Stimulated activated naive CD8-positive, alpha-beta T cell treated with anti-CD3 and anti-CD28 coated beads, Interleukin-15, Interleukin-2, amounts not matched to agents 100 ng/mL and 50 ng/mL, for 24 hours (primary cell): ENCODE results near the gene PPT2.
"Not testable (repeated sequence)": the region's sequence is repeated elsewhere in the genome, so short reads cannot be mapped to it uniquely, and the experiment has no call there.

Experiments
- H3K27ac Mint-ChIP-seq: one replicate; pipeline ENCODE4 v1.8.0; 2021; ENCODE audit warnings: mild to moderate bottlenecking, mixed read lengths
- H3K27me3 Mint-ChIP-seq: one replicate; pipeline ENCODE4 v1.8.0; 2021; ENCODE audit warnings: mixed read lengths
- H3K36me3 Mint-ChIP-seq: one replicate; pipeline ENCODE4 v1.8.0; 2021; ENCODE audit warnings: low read depth, mixed read lengths
- H3K4me1 Mint-ChIP-seq: one replicate; pipeline ENCODE4 v1.8.0; 2021; ENCODE audit warnings: low read depth, mixed read lengths
- H3K4me3 Mint-ChIP-seq: one replicate; pipeline ENCODE4 v1.8.0; 2021; ENCODE audit warnings: mild to moderate bottlenecking, mixed read lengths
- H3K9me3 Mint-ChIP-seq: one replicate; pipeline ENCODE4 v1.8.0; 2021; ENCODE audit warnings: mixed read lengths

The PPT2 gene

DNA sequence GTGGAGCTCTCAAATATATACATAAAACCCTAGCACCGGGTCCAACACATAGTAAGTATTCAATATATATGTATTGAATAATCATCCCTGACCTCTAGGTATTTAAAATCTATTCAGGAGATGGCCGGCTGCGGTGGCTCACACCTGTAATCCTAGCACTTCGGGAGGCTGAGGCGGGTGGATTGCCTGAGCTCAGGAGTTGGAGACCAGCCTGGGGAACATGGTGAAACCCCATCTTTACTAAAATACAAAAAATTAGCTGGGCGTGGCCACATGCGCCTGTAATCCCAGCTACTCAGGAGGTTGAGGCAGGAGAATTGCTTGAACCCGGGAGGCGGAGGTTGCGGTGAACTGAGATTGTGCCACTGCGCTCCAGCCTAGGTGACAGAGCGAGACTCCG is 39.2 kb downstream of the PPT2 start:
- Mint-ChIP-seq H3K4me1 (peaks cover 63% of the 10 kb centered on the region), H3K27ac (peak overlapping the region; percentile 96), H3K4me3 (peak overlapping the region; percentile 94)
- not testable (repeated sequence) for H3K27me3 Mint-ChIP-seq, H3K9me3 Mint-ChIP-seq, H3K36me3 Mint-ChIP-seq

- Mint-ChIP-seq H3K27ac (peak overlapping the region; percentile 95), H3K36me3 (no peaks in the 10 kb centered on the region), H3K4me1 (peaks cover 51% of the 10 kb centered on the region), H3K9me3 (no peaks in the 10 kb centered on the region), H3K27me3 (no peaks in the 10 kb centered on the region), H3K4me3 (peak overlapping the region; percentile 89)
Measured at GRCh38 chr6:32194388-32194787, 40.4 kb downstream of the PPT2 start.

DNA sequence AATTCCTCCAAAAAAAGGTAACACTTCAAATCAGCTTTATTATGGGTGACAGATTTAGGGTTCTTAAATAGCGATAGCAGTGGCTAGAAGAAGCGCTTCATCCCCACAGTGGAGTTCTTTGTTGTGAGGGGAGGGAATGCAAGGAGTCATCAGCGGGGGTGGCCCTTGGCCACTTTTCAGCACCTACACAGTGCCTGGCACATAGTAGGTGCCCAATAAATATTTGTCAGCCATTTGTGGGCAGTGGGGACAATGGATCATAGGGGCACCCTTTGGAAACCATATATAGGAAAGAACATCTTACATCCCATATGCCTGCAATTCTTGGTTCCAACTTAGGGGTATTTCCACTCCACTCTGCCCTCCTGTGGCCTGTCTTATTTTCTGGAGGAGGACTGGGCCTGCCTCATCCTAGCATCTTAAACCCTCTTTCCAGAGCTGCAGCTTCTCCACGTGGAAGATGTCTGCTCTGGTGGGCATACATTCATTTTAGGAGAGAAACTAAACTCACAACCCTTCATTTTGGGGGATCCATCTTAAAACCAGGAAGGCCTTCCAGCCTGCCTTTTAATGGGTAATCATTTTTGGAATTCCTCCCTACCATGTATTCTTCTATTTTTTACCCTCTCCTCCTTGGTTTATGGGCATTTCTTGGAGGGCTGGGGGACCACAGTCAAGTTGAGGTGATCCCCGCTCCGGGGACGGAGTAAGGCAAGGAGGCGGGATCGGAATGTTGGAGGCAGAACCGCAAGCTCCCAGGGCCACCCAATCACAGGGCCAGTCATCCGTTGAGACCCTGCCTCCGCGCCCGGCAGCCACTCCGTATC is 41.1 kb downstream of the PPT2 start:
- peak overlapping the region; percentile 95 for H3K27ac Mint-ChIP-seq
- H3K4me3 Mint-ChIP-seq, result peak overlapping the region; percentile 89
- peaks cover 51% of the 10 kb centered on the region for H3K4me1 Mint-ChIP-seq
- H3K9me3 Mint-ChIP-seq, result no peaks in the 10 kb centered on the region
- H3K36me3 Mint-ChIP-seq, result no peaks in the 10 kb centered on the region
- no peaks in the 10 kb centered on the region for H3K27me3 Mint-ChIP-seq

DNA sequence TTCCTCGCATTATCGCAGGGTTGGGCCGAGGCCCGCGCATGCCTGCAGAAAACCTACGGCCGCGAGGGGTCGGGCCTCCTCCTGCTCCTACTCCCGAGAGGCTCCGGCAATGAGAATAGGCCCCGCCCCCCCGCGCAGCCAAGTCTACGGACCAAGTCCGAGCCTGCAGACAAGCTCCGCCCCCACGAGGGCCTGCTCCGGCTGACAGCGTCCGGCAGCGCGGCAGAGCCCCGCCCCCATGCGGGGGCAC is 41.6 kb downstream of the PPT2 start:
- Mint-ChIP-seq H3K4me1 (peaks cover 51% of the 10 kb centered on the region), H3K27me3 (no peaks in the 10 kb centered on the region), H3K9me3 (no peaks in the 10 kb centered on the region), H3K27ac (peak overlapping the region; percentile 98), H3K4me3 (peak overlapping the region; percentile 95), H3K36me3 (no peaks in the 10 kb centered on the region)

GRCh38 chr6:32195902-32196681 is 42.2 kb downstream of the PPT2 start:
- no peaks in the 10 kb centered on the region for H3K27me3 Mint-ChIP-seq
- H3K36me3 Mint-ChIP-seq, result no peaks in the 10 kb centered on the region
- H3K27ac Mint-ChIP-seq, result peak overlapping the region; percentile 98
- H3K9me3 Mint-ChIP-seq, result no peaks in the 10 kb centered on the region
- H3K4me3 Mint-ChIP-seq, result peak overlapping the region; percentile 95
- peaks cover 48% of the 10 kb centered on the region for H3K4me1 Mint-ChIP-seq

GRCh38 chr6:32196682-32197616 is 43.0 kb downstream of the PPT2 start:
- Mint-ChIP-seq H3K36me3 (no peaks in the 10 kb centered on the region), H3K9me3 (no peaks in the 10 kb centered on the region), H3K4me1 (peaks cover 40% of the 10 kb centered on the region), H3K4me3 (peak overlapping the region; percentile 95), H3K27me3 (no peaks in the 10 kb centered on the region), H3K27ac (peak overlapping the region; percentile 98)

GRCh38 chr6:32198345-32198696 is 44.4 kb downstream of the PPT2 start:
- H3K9me3 Mint-ChIP-seq, result no peaks in the 10 kb centered on the region
- H3K4me3 Mint-ChIP-seq, result no peak overlapping the region
- H3K4me1 Mint-ChIP-seq, result peaks cover 31% of the 10 kb centered on the region
- no peaks in the 10 kb centered on the region for H3K36me3 Mint-ChIP-seq
- H3K27me3 Mint-ChIP-seq, result no peaks in the 10 kb centered on the region
- no peak overlapping the region for H3K27ac Mint-ChIP-seq

DNA sequence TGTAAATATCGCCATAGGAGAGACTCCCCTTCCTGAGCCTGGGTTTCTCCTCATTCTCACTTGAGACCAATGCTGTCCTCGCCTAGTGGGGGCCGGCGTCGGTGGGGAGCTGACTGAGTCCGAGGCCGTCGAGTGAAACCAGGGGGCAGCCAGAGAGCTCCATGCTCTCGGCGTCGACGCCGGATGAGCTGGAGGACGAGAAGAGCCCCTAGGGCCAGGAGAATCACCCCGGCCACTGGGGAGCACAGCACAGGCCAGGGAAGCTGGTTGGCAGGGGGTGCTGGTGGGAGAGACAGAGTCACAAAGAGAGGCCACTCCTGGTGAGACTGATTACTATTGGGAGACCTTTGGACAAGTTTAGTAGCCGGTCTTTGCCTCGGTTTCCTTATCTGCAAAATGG is 44.9 kb downstream of the PPT2 start:
- Mint-ChIP-seq H3K4me1 (peaks cover 26% of the 10 kb centered on the region), H3K9me3 (no peaks in the 10 kb centered on the region), H3K27me3 (no peaks in the 10 kb centered on the region), H3K4me3 (no peak overlapping the region), H3K36me3 (no peaks in the 10 kb centered on the region), H3K27ac (no peak overlapping the region)

DNA sequence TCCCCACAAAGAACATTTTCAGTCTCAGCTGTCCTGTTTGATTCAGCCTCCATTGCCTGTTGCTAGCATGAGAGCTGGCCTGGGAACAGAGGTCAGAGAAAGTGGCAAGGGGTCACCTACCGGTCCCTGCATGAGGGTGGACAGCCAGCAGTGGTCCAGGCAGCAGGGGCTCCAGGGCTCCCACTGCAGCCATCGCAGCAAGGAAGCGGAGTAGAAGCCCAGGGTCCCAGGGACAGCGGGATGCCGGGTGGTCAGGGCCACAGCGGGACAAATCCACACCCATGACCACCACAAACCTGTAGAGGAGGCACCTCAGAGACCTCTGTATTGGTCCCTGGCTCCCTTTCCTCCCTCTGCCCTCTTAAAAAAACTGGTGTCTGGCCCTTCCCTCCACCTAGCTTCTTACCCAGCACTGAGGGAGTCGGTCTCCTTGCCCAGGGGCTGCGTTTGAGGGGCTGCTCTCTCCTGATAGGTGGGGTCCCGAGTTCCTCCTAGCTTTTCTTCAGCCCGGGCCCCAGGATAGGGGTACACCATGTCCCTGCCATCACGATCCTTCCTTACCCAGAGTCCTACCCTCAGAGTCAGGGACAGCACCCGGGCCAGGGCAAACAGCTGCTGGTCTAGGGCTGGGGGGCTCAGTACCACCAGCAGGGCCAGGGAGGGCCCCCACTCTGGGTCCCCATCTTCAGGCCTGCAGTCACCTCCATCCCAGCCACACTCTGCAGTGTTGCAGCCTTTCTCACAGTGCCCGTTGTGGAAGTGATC is 47.0 kb downstream of the PPT2 start:
- Mint-ChIP-seq H3K4me3 (no peak overlapping the region), H3K27me3 (no peaks in the 10 kb centered on the region), H3K36me3 (no peaks in the 10 kb centered on the region), H3K27ac (no peak overlapping the region), H3K9me3 (no peaks in the 10 kb centered on the region), H3K4me1 (peaks cover 10% of the 10 kb centered on the region)

DNA sequence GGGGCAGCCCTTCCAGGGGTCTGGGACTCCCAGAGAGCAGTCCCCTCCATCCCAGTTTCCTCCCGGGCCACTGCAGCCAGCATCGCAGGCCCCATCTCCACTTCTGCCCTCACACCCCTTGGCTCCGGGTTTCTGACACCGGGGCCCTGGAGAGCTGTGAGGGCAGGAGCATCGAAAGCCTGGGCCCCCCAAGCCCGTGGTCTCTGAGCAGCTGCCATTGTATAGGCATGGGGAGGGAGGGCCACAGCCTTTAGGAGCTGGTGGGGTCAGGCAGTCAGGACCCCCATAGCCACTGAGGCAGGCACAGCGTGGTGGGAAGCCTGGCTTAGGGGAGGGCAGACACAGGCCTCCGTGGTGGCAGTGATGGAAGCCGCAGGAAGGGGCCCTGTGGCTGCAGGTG is 48.2 kb downstream of the PPT2 start:
- Mint-ChIP-seq H3K4me1 (peaks cover under 1% of the 10 kb centered on the region), H3K9me3 (no peaks in the 10 kb centered on the region), H3K27ac (no peak overlapping the region), H3K27me3 (no peaks in the 10 kb centered on the region), H3K36me3 (no peaks in the 10 kb centered on the region), H3K4me3 (no peak overlapping the region)

GRCh38 chr6:32203426-32204267 is 49.7 kb downstream of the PPT2 start:
- H3K4me3 Mint-ChIP-seq, result no peak overlapping the region
- no peak overlapping the region for H3K27ac Mint-ChIP-seq
- no peaks in the 10 kb centered on the region for H3K36me3 Mint-ChIP-seq
- H3K27me3 Mint-ChIP-seq, result no peaks in the 10 kb centered on the region
- H3K4me1 Mint-ChIP-seq, result no peaks in the 10 kb centered on the region
- no peaks in the 10 kb centered on the region for H3K9me3 Mint-ChIP-seq

DNA sequence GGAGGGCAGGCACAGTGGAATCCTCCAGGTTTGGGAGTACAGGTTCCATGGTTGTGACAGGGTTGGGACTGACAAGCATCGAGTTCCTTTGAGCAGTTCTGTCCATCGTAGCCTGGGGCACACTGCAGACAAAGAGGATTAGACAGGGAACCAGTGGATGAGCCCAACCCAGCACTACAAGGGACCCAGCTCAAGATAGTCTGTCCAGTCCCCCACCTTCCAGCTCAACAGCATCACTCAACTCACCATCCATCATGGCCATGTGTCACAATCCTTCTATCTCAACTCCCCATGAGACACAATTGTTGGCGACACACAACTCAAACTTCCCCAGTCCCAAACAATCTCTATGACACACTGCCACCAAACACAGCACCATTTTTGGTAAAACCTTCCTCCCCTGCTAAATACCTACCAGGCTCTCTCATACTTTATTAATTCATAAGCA is 50.4 kb downstream of the PPT2 start:
- H3K27me3 Mint-ChIP-seq, result no peaks in the 10 kb centered on the region
- no peaks in the 10 kb centered on the region for H3K9me3 Mint-ChIP-seq
- no peak overlapping the region for H3K4me3 Mint-ChIP-seq
- H3K36me3 Mint-ChIP-seq, result no peaks in the 10 kb centered on the region
- no peak overlapping the region for H3K27ac Mint-ChIP-seq
- no peaks in the 10 kb centered on the region for H3K4me1 Mint-ChIP-seq

DNA sequence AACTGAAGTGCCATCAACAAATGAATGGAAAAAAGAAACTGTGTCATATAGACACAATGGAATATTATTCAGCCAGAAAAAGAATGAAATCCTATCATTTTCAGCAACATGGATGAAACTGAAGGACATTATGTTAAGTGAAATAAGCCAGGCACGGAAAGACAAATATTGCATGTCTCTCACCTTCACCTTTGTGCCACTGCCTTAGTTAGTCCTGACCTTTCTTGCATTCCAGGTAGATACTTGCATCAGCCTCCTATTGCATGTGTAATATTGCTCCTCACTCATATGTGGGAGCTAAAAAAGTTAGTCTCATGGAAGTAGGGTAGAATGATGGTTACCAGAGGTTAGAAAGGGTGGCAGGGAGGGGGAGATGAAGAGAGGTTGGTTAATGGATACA is 55.1 kb downstream of the PPT2 start:
- Mint-ChIP-seq H3K9me3 (no peaks in the 10 kb centered on the region), H3K36me3 (no peaks in the 10 kb centered on the region), H3K4me1 (no peaks in the 10 kb centered on the region), H3K4me3 (no peak overlapping the region), H3K27ac (no peak overlapping the region), H3K27me3 (no peaks in the 10 kb centered on the region)

- Mint-ChIP-seq H3K27ac (no peak overlapping the region), H3K36me3 (no peaks in the 10 kb centered on the region), H3K4me1 (no peaks in the 10 kb centered on the region), H3K4me3 (no peak overlapping the region), H3K9me3 (no peaks in the 10 kb centered on the region), H3K27me3 (no peaks in the 10 kb centered on the region)
Measured at GRCh38 chr6:32210191-32210601, 56.3 kb downstream of the PPT2 start.
